Renal cortical epithelial cell (primary cell): ENCODE measurements around the gene MAP4K1. TPM values are rescaled to one million over a fixed set of nuclear protein-coding genes. Genes with fewer than 3 reads are reported as not detected.

Source experiments
- DNase-seq: peaks from one replicate; pipeline ENCODE4 v3.0.0-alpha.2; 2011; ENCODE audit warnings: low read depth
- total RNA-seq: library from RNA; depleted of rRNA; stranded (reverse); fragments of >200 nt; gene quantifications from 2 replicates; pipeline ENCODE4 v1.2.3, GENCODE V29; 2014

MAP4K1 gene
- total RNA-seq, 1 donor from 2014 or later, result 0.25 TPM

DNA sequence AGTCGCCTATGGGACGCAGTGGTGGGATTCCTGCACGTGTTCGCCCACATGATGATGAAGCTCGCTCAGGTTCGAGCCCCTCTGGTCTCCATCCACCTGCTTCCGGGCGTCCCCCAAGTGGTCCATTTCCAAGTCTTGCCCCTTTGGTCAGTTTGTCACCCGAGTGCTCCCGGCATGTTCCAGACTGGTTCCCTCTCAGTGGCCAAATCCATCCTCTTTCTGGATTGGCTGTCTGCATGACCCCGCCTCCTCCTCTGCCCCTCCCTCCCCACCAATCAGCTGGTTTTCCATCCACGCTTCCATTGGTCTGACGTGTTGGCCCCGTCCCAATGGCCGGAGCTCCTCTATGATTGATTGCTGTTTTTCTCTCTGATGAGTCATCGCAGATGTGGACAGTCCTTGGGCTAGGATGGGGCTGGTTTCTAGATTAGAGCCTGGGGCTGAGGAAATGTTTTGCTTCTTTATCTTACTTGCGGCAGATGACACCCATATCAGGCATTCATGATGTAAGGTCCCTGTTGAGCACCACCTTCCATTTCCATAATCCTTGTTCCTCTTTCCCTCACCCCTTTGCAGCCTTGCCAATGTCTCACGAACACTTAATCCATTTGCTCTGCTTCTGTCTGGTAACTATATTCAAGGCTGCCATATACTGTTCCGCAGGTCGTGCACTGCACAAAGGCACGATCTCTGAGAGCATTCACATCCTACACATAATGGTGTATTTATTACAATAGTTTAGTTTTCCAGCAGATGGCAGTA lies 73.8 kb downstream of the MAP4K1 start:
- peak; percentile 64 for DNase-seq

DNA sequence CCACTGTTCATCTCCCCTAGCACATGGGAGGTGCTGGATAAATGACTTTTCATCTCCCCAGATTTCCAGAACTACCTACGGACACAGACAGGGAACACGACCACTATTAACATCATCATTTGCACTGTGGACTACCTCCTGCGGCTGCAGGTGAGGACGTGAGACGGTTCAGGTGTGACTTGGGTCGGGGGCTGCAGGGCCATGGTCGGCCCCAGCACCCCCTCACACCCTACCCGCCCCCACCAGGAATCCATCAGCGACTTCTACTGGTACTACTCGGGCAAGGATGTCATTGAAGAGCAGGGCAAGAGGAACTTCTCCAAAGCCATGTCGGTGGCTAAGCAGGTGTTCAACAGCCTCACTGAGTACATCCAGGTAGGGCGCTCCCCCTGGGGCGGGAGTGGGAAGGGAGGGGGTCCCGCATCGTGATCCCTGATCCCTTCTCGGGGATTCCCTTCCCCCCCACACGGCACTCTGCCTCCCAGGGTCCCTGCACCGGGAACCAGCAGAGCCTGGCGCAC lies 74.4 kb downstream of the MAP4K1 start:
- no peak for DNase-seq

DNA sequence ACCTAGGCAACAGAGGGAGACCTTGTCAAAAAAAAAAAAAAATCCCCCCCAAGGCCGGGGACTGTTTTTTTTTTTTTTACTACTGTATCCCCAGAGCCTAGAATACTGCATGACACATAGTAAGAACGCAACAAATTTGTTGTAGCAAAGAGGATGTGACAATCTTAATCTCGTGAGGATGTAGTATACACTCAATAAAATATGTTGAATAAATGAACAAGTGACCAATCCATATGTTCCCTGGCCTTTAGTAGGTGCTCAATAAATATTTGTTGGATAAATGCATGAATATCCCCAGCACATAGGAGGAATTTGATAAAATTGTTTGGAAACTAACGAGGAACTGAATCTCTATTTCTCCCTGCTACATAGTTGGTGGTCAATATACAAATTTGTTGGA lies 75.7 kb downstream of the MAP4K1 start:
- DNase-seq, result no peak

DNA sequence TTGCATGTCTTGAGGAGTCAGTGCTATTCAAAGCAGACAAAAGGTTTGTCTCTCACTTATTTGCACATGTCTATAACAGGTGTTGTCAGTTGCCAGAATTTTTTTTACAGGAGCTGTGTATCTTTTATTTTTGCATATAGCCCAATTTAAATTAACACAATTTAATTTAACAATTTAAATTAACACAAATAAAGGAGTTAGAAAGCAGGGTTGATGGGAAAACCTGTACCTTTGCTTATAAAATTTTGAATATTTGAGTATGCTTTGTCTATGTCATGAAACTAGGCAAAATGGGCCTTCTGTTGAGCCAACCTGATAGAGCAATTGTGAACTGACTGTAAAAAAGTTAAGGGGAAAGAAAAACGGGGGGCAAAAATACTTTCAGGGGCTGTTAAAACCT lies 78.0 kb downstream of the MAP4K1 start:
- no peak for DNase-seq

DNA sequence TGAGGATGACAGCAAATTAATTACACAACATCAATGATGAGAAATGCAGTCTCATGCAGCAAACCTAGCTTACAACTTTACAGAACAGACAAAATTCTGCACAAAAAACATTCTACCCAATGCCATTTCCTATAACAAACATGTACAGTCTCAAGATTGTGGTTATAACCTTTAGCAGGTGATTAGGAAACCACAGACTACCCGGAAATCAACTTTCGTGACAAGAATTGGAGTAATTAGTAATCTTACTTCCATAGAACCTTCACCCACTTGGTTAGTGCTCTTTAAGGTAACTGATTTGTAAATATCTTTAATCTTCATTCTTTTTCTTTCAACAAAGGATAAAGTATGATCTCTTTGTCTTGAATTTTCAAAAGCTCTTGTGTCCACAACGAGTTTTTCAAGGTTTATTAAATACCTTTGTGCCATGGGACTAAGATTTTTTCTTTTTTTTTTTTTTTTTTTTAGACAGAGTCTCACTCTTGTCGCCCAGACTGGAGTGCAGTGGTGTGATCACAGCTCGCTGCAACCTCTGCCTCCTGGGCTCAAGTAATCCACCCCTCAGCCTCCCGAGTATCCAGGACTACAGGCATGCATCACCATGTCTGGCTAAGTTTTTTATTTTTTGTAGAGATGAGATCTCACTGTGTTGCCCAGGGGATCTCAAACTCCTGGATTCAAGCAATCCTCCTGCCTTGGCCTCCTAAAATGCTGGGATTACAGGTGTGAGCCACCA lies 78.8 kb downstream of the MAP4K1 start:
- DNase-seq, result peak; percentile 43

DNA sequence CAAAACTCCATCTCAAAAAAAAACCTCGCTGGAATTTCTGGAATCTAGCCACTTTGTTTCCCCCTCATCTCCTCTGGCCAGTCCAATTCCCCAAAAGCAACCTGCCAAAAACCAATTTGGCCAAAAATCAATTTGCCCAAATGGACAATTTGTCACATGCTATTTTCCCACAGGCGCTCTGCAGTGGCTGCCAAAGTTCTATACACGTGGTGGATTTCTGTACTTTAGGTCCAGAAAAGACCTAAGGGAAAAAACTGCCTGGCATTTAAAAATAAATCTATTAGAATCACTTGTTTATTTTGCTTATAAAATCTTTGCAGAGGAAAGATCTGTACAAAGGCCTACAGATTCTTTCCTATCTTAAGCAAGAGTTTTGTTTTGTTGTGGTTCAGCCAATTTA lies 79.4 kb downstream of the MAP4K1 start:
- no peak for DNase-seq

Other genes starting within 250 kb of the MAP4K1 start
- gene PSMD8, start 243.4 kb downstream of the MAP4K1 start, total RNA-seq, result 206 and 397 TPM in 2 replicates
- gene GGN, start 229.9 kb downstream of the MAP4K1 start, total RNA-seq, result 0.80 and 1.7 TPM in 2 replicates
- 0.17 and 1.4 TPM in 2 replicates for gene SPRED3, start 229.3 kb downstream of the MAP4K1 start, total RNA-seq
- 7.6 and 8.9 TPM in 2 replicates for gene FAM98C, start 214.9 kb downstream of the MAP4K1 start, total RNA-seq
- gene RASGRP4, start 191.7 kb downstream of the MAP4K1 start, total RNA-seq, result not detected in 2 replicates
- gene RYR1, start 184.3 kb downstream of the MAP4K1 start, total RNA-seq, result 0.10 TPM in 1 of 2 replicates, not detected in the other
- gene EIF3K, start 1.2 kb upstream of the MAP4K1 start, total RNA-seq, result 328 and 420 TPM in 2 replicates
- 513 and 1,377 TPM in 2 replicates for gene ACTN4, start 29.7 kb upstream of the MAP4K1 start, total RNA-seq
- gene CAPN12, start 126.5 kb upstream of the MAP4K1 start, total RNA-seq, result 2.6 and 3.6 TPM in 2 replicates
- gene LGALS7, start 155.6 kb upstream of the MAP4K1 start, total RNA-seq, result not detected in 2 replicates
- 3.6 TPM in 1 of 2 replicates, not detected in the other for gene LGALS7B, start 171.2 kb upstream of the MAP4K1 start, total RNA-seq
- gene LGALS4, start 195.0 kb upstream of the MAP4K1 start, total RNA-seq, result not detected in 2 replicates
- 11.3 and 37.8 TPM in 2 replicates for gene ECH1, start 213.8 kb upstream of the MAP4K1 start, total RNA-seq
- gene HNRNPL, start 232.0 kb upstream of the MAP4K1 start, total RNA-seq, result 218 and 338 TPM in 2 replicates